Right lobe of liver (tissue), 4 donors: ENCODE results near the gene IRX1.

Experiments used
- CTCF ChIP-seq, 4 donors: fragments of 200-600 bp in 3 of 4; fragments of 450-650 bp in 1 of 4; IDR thresholded peaks; one replicate each; pipeline versions ENCODE4 v1.5.1 to v1.8.0; 2016 to 2022; ENCODE audit warnings: antibody characterized with exemption in 4 of 4, mild to moderate bottlenecking in 2 of 4
- POLR2A ChIP-seq: fragments of 450-650 bp; IDR thresholded peaks from one replicate; pipeline ENCODE4 v1.6.1; 2017; ENCODE audit warnings: antibody characterized with exemption, mild to moderate bottlenecking
- donor health status: DM: no; HTN: no; CAD: no.
- donor health status: DM: no; HTN: no; CAD: no.
- donor health status: DM: no; HTN: yes; CAD: no.

- TF ChIP-seq CTCF (IDR thresholded peaks at IDR 0.05): no peak
- no peak for TF ChIP-seq POLR2A
Observed at GRCh38 chr5:3593771-3594509, 1.7 kb upstream of the IRX1 start.
